Cardiac fibroblast (primary cell): ENCODE data around the gene PNMA3.
"Not testable (repeated sequence)": the region's sequence is repeated elsewhere in the genome, so short reads cannot be mapped to it uniquely, and the experiment has no call there.

Experiments
- DNase-seq, 2 donors: peaks; one replicate each; pipeline versions ENCODE4 v3.0.0 to v3.0.0-alpha.2; 2010; ENCODE audit warnings: low read depth in 2 of 2
- H3K4me3 ChIP-seq, 2 donors: replicated peaks in 1 of 2; 1 replicate in 1 of 2; 2 replicates in 1 of 2; pipeline ENCODE4 v1.5.1; 2011; ENCODE audit warnings: low read depth in 2 of 2, low read length in 2 of 2, mild to moderate bottlenecking in 2 of 2, moderate library complexity in 1 of 2
- CTCF ChIP-seq: IDR thresholded peaks from one replicate; pipeline ENCODE4 v1.5.1; 2011; ENCODE audit warnings: low read depth, mild to moderate bottlenecking, low read length, inconsistent platforms

Gene PNMA3

GRCh38 chrX:153074262-153074899 lies 18.1 kb downstream of the PNMA3 start:
- no peak for TF ChIP-seq CTCF
- no peak for DNase-seq
- H3K4me3 ChIP-seq = no peak overlapping the region

GRCh38 chrX:153074935-153075334 lies 18.7 kb downstream of the PNMA3 start:
- no peak for TF ChIP-seq CTCF
- no peak overlapping the region for H3K4me3 ChIP-seq

GRCh38 chrX:153075366-153075765 lies 19.1 kb downstream of the PNMA3 start:
- no peak for DNase-seq
- no peak overlapping the region for H3K4me3 ChIP-seq
- TF ChIP-seq CTCF = no peak

More at GRCh38 chrX:153074935-153075334, 18.7 kb downstream of the PNMA3 start:
- no peak for DNase-seq

GRCh38 chrX:153077437-153078135 lies 21.3 kb downstream of the PNMA3 start:
- DNase-seq, H3K4me3 ChIP-seq: not testable (repeated sequence)

- H3K4me3 ChIP-seq, DNase-seq: not testable (repeated sequence)
These were observed 27.1 kb downstream of the PNMA3 start for GRCh38 chrX:153083238-153083923.

- TF ChIP-seq CTCF = no peak
- no peak overlapping the region for H3K4me3 ChIP-seq
- no peak for DNase-seq
These were observed 46.1 kb downstream of the PNMA3 start for GRCh38 chrX:153102418-153102817.

- DNase-seq, H3K4me3 ChIP-seq: not testable (repeated sequence)
These were observed 48.7 kb downstream of the PNMA3 start for GRCh38 chrX:153104959-153105358.

GRCh38 chrX:153106092-153106801 lies 50.0 kb downstream of the PNMA3 start:
- DNase-seq = not testable (repeated sequence)

More at GRCh38 chrX:153106092-153106801, 50.0 kb downstream of the PNMA3 start:
- not testable (repeated sequence) for H3K4me3 ChIP-seq
